Thyroid gland (tissue), 4 donors: ENCODE data around the gene PDC. TPM values are rescaled to one million over a fixed set of nuclear protein-coding genes. Genes with fewer than 3 reads are reported as not detected.

Source experiments
- DNase-seq, 2 donors: peaks; one replicate each; pipeline ENCODE4 v3.0.0-alpha.2; 2019
- H3K27ac ChIP-seq, 3 donors: fragments of 200-600 bp; sonication (generic); 1 replicate in 2 of 3; 2 replicates in 1 of 3; pipeline ENCODE4 v1.5.1; 2016 to 2019; ENCODE audit warnings: mild to moderate bottlenecking in 1 of 3, moderate library complexity in 1 of 3
- H3K27me3 ChIP-seq: fragments of 200-600 bp; sonication (generic); one replicate; pipeline ENCODE4 v1.5.1; 2019
- H3K36me3 ChIP-seq, 2 donors: fragments of 200-600 bp; sonication (generic); one replicate each; pipeline ENCODE4 v1.5.1; 2016 to 2019
- H3K4me1 ChIP-seq, 2 donors: fragments of 200-600 bp; sonication (generic); one replicate each; pipeline ENCODE4 v1.5.1; 2017 to 2019
- H3K4me3 ChIP-seq, 3 donors: fragments of 200-600 bp; sonication (generic); replicated peaks in 1 of 3; 1 replicate in 2 of 3; 2 replicates in 1 of 3; pipeline ENCODE4 v1.5.1; 2016; ENCODE audit warnings: mild to moderate bottlenecking in 1 of 3
- H3K9me3 ChIP-seq: fragments of 200-600 bp; sonication (generic); one replicate; pipeline ENCODE4 v1.5.1; 2017
- POLR2A ChIP-seq, 2 donors: fragments of 450-650 bp; IDR thresholded peaks; one replicate each; pipeline ENCODE4 v1.6.1; 2017; ENCODE audit warnings: antibody characterized with exemption in 2 of 2, mild to moderate bottlenecking in 2 of 2, moderate library complexity in 1 of 2
- WGBS, 2 donors: methylation state at CpG; one replicate each; pipeline ENCODE4 v1.1.5; 2017; 5-methylcytosine and 5-hydroxymethylcytosine counted together
- intact Hi-C: fragments of 100-400 bp; cut with DNase I; formaldehyde crosslinking; loops from one replicate; pipeline ENCODE4 v1.15.1; 2023
- total RNA-seq, 4 donors: library from RNA; depleted of rRNA; stranded (reverse); fragments of >200 nt; gene quantifications; one replicate each; pipeline ENCODE4 v1.2.3, GENCODE V29; 2016
- TF ChIP-seq, protein P1 (sequence below), 6 experiments: fragments of 200-600 bp in 3 of 6; fragments of 450-650 bp in 3 of 6; sonication (generic) in 3 of 6; IDR thresholded peaks; one replicate each; pipeline ENCODE4 v1.5.1; 2016 to 2019; ENCODE audit warnings: antibody characterized with exemption in 6 of 6, mild to moderate bottlenecking in 2 of 6, inconsistent platforms in 1 of 6, moderate library complexity in 1 of 6

PDC gene
- total RNA-seq: not detected

DNA sequence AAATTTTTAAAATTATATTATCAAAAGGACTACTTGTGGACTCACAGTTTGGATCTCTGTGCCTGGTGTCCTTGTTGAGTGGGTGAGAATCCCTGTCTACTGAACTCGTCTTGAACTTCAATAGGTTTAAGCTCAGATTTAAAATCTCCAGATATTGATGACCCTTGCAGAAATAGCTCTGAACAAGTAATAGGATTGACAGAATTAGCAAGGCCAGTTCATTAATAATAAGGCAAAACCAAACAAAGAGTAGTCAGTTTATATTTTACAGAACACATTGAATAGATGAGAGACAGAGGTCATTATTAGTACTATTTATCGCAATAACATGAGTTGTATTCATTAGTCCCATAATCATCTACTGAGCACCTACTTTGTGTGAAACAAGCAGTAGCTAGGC lies at the start of gene PDC:
Gene PDC, minus strand, starts transcription at position 101 of the 400 bp plus-strand sequence. CDS start 11,655 bp downstream, outside the sequence.
- H3K4me3 ChIP-seq: no peak within 1 kb of the TSS
- intact Hi-C loops: no loop called here
- TF ChIP-seq, protein P1, sequence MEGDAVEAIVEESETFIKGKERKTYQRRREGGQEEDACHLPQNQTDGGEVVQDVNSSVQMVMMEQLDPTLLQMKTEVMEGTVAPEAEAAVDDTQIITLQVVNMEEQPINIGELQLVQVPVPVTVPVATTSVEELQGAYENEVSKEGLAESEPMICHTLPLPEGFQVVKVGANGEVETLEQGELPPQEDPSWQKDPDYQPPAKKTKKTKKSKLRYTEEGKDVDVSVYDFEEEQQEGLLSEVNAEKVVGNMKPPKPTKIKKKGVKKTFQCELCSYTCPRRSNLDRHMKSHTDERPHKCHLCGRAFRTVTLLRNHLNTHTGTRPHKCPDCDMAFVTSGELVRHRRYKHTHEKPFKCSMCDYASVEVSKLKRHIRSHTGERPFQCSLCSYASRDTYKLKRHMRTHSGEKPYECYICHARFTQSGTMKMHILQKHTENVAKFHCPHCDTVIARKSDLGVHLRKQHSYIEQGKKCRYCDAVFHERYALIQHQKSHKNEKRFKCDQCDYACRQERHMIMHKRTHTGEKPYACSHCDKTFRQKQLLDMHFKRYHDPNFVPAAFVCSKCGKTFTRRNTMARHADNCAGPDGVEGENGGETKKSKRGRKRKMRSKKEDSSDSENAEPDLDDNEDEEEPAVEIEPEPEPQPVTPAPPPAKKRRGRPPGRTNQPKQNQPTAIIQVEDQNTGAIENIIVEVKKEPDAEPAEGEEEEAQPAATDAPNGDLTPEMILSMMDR (IDR thresholded peaks at IDR 0.05): no peak
- TF ChIP-seq POLR2A (IDR thresholded peaks at IDR 0.05): no peak
- no peaks in the 10 kb centered on the region for H3K4me1 ChIP-seq
- no peaks in the 10 kb centered on the region for H3K9me3 ChIP-seq
- H3K27ac ChIP-seq: no peak within 1 kb of the TSS
- H3K36me3 ChIP-seq: no peaks in the 10 kb centered on the region
- DNase-seq: no peak
- H3K27me3 ChIP-seq: no peaks in the 10 kb centered on the region
- 88 to 91% methylated on average over 2 of the region's 2 CpGs for WGBS, 2 donors

- no peaks in the 10 kb centered on the region for H3K27me3 ChIP-seq
These were observed 42.3 kb upstream of the PDC start for GRCh38 chr1:186503190-186503589.

GRCh38 chr1:186502087-186502486 lies 41.2 kb upstream of the PDC start:
- H3K27ac ChIP-seq: no peak overlapping the region
- no peaks in the 10 kb centered on the region for H3K36me3 ChIP-seq
- no peaks in the 10 kb centered on the region for H3K4me1 ChIP-seq
- DNase-seq: no peak
- intact Hi-C loops: no loop called here
- no peak overlapping the region for H3K4me3 ChIP-seq
- no peak for TF ChIP-seq POLR2A (IDR thresholded peaks at IDR 0.05)
- TF ChIP-seq, protein P1 (IDR thresholded peaks at IDR 0.05): no peak
- H3K9me3 ChIP-seq: no peaks in the 10 kb centered on the region
- no peaks in the 10 kb centered on the region for H3K27me3 ChIP-seq

More at GRCh38 chr1:186503190-186503589, 42.3 kb upstream of the PDC start:
- Histone ChIP-seq H3K4me3 (no peak overlapping the region), H3K36me3 (no peaks in the 10 kb centered on the region), H3K27ac (no peak overlapping the region), H3K4me1 (no peaks in the 10 kb centered on the region), H3K9me3 (no peaks in the 10 kb centered on the region)
- intact Hi-C loops: no loop called here
- DNase-seq: no peak
- WGBS, 2 donors: 48 to 65% methylated on average over 2 of the region's 2 CpGs
- TF ChIP-seq, protein P1 (IDR thresholded peaks at IDR 0.05): no peak
- TF ChIP-seq POLR2A (IDR thresholded peaks at IDR 0.05): no peak

DNA sequence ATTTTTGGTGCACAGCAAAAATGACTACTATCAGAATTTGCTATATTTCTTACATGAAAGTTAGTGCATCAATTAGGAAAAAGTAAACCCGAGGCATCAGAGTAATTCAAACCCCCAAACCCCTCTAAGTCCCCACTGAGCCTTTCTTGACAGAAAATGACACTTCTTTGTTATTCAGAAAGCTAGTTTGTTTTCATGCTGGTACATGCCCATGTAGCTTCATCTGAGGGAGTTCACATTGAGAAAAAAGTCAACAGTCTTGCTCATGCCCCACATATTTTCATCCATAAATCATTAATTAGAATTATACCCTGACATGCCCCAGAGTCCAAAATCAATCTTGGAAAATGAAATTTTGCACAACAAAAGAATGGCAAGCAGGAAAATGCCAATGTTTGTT lies 39.9 kb upstream of the PDC start:
- Histone ChIP-seq H3K4me3 (no peak overlapping the region), H3K27me3 (no peaks in the 10 kb centered on the region), H3K4me1 (no peaks in the 10 kb centered on the region), H3K36me3 (no peaks in the 10 kb centered on the region), H3K27ac (no peak overlapping the region), H3K9me3 (no peaks in the 10 kb centered on the region)
- DNase-seq: no peak
- TF ChIP-seq POLR2A (IDR thresholded peaks at IDR 0.05): no peak
- TF ChIP-seq, protein P1 (IDR thresholded peaks at IDR 0.05): no peak
- 82 to 87% methylated on average over 1 of the region's 1 CpG for WGBS, 2 donors
- intact Hi-C loops: no loop called here

DNA sequence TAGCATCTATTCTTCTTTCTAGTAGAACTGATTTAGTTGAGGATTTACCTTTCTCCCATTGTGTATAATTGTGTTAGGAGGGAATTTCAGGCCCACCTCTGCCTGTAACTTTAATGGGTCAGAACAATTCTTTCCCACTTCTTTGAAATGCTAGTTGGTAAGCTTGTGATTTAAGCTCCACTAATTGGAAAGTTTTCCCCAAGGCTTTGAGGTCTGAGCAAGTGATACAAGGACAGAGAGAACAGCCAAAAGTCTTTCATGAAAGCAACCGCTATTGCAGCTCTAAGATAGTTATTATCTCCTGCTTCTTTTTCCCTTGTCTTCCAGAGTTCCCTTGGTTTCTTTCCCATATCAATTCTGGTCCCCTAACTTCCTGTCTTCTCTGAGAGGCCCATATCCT lies 38.7 kb upstream of the PDC start:
- H3K36me3 ChIP-seq: no peaks in the 10 kb centered on the region
- TF ChIP-seq POLR2A (IDR thresholded peaks at IDR 0.05): no peak
- TF ChIP-seq, protein P1 (IDR thresholded peaks at IDR 0.05): no peak
- no peak overlapping the region for H3K4me3 ChIP-seq
- H3K4me1 ChIP-seq: no peaks in the 10 kb centered on the region
- DNase-seq: no peak
- intact Hi-C loops: no loop called here
- H3K27me3 ChIP-seq: no peaks in the 10 kb centered on the region
- H3K9me3 ChIP-seq: no peaks in the 10 kb centered on the region
- WGBS, 2 donors: 85 to 90% methylated on average over 1 of the region's 1 CpG
- no peak overlapping the region for H3K27ac ChIP-seq
